Inflammatory macrophage treated with lipopolysaccharide for 4 hours (primary cell): ENCODE results near the gene CLMN.

ENCODE experiments used
- DNase-seq: peaks from one replicate; pipeline ENCODE4 v3.0.0-alpha.2; 2020

CLMN gene

DNA sequence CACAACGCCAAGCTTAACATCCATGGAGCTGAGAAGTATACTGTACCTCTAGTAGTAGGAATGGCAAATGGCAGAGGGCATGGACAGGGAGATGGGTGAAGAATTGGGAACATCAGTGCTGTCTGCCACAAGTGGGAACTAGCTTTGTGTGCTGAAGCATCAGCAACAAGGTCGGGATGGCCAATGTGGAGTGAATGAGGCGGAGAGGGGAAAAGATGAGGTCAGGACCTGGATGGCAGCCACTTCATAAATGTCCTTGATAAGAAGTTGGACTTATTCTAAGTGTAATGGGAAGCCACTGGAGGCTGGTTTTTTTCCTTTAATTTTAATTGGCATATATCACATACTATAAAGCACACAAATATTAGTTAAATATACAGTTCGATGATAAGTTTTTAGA, 21.9 kb upstream of the CLMN start:
- DNase-seq = no peak

DNA sequence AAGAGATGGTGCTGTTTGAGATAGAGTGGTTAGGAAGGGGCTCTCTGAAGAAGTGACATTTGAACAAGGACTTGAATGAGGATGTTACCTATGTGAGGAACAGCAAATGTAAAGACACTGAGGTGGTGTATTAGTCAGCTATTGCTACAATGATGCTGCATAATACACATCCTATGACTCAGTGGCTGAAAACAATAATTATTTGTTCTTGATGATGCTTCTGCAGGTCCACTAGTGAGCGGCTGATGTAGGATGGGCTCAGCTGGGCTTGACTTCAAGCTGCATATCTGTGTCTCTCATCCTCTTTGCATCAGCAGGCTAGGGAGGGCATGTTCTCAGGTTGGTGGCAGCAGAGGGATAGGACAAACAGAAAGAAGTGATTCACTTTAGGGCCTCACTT, 21.4 kb upstream of the CLMN start:
- DNase-seq = no peak

DNA sequence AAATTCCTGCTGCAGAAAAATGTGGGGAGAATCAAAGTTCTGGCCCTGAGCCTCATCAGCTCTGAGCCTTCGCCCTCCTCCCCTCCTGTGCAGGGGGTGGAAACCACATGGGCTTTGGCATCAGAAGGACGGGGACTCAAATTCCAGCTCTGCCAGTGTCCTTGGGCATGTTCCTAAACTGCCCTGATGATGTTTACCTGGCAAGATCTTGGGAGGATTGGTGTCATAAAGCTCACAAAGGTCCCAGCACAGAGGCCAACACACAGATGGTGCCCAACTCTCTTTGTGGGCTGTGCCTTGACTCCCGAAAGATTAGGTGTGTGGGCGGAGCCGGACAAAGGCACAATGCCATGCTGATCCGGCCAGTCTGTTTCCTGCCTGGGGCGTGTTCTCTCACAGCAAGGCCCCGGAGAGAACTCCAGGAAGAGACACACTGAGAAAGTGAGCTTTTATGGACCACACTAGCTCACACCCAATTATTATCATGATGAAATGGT, 20.5 kb upstream of the CLMN start:
- no peak for DNase-seq

DNA sequence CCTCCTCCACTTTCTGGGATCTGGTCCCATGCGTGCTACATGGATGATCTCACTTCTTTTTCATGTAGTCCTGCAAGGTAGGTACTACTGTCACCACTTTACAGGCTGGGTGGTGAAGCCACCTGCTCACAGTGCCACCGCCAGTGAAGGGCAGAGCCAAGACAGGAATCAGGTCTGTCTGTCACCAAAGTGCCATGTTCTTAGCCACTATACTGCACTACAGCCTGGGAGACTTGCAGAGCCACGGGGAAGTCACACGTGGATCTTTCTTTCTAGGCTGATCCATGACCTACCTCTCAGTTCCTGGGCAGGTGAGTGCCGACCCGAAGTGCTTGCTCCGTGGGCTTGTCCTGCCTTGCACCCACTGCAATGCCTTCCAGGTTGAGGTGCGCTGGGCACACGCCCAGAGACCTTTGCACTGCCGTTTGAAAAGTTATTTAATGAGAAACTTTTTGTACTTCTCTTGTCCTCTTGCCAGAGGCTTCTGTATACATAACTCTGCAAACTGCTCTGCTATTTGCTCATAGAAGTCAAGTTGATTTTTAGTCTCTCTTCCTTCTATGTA, 19.7 kb upstream of the CLMN start:
- no peak for DNase-seq

DNA sequence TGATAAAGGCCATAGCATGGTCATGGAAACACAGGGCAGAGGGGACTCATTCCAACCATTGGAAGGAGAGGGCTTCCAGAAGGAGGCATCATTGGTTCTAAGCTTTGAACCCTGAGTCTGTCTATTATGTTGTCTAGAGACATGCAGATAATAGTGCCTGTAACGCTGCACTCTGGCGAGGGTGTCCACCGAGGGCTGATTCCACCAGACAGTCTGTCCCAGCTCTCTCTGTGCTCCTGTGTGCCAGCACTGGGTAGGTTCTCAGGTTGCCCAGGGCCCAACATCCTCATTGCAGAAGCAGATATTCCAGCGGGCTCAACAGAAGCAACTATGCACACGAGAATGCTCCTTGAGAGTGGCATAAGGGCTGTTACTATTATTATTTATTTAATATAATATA, 18.7 kb upstream of the CLMN start:
- no peak for DNase-seq

DNA sequence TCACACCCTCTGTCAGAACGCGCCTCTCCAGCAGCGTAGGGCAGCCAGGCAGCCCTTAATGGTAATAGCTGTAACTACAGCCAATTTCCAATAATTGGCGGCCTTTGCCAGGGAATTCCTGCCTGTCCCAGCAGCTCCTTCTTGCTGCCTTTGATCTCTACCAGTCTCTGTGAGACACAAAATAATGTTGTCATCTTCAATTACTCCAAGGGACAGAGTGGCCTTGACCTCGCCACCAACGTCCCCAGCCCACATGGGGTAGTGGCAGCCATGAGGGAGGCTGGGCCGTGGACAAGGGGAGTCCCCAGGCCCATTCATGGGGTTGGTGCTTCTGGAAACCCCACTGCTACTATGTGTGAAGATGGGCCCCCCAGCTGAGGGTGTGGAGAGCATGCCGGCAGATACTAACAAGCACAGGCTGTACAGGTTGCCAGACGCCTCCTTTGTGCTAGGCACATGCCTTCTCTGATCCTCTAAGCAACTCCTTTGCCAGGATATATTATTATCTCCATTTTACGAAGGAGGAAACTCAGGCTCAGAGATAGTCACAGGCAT, 17.4 kb upstream of the CLMN start:
- DNase-seq = no peak

DNA sequence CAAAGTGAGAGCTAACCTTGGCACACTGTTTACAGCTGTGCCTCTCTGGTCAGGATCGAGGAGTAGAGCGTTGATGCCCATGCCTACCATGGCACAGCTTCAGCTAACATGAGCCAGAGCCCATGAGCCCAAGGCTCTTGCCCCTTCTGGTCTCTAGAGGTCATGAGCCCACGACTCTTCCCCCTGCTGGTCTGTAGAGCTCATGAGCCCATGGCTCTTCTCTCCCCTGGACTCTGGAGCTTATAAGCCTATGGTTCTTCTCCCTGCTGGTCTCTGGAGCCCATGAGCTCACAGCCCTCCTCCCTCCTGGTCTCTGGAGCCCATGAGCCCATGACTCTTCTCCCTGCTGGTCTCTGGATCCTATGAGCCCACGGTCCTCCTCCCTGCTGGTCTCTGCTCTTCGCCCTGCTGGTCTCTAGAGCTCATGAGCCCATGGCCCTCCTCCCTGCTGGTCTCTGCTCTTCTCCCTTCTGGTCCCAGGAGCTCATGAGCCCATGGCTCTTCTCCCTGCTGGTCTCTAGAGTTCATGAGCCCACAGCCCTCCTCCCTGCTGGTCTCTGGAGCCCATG, 16.6 kb upstream of the CLMN start:
- DNase-seq = no peak

DNA sequence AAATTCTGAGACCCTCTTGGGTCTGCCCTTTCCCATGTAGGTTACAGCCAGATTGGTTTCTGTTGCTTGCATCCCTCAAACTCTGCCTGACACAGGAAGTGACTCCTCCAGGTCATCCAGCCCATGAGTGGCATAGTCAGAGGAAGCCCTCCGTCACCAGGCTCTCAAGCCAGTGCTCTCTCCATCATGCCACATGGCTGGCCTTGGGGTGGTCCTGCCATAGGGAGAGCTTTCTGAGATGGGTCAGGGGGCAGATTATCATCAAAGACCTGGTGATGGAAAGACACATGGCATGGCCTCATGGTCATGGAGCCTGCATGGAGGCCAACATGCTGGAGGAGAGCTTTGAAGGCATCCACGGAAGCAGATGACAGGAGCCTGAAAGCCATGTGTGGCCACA, 15.4 kb upstream of the CLMN start:
- no peak for DNase-seq

DNA sequence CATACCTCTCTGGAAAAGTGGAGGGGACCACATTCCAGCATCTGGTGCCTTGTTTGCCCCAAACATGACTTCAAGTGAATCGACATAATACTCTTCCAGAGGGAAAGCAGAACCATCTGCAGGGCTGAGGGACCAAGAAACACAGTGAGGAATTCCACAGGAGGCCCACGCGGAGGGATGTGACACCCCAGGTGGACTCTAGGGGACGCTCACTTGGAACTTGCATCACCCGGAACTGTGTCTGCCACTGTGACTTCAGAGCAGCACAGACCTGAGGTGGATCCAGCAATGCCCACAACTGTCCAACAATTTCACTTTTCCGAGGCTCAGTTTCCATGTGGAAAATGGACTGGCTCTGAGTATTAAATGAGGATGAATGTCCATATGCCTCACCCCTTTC, 14.3 kb upstream of the CLMN start:
- no peak for DNase-seq

DNA sequence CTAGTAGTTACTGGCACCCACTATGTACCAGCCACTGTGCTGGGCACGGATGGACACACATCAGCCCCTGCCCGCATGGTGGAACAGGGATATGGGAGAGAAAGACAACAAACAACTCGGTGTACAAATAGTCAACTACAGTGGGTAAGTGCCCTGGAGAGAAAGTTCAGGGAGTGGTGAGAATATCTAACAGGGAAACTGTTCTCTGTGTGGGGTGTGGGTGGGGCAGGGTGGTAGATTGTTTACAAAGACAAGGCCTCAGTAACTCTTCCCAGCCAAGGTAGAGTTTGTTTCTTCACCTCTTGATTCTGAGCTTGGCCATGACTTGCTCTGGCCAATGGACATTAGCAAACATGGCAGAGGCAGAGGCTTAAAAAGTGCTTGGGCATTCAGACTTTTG, 12.9 kb upstream of the CLMN start:
- no peak for DNase-seq

DNA sequence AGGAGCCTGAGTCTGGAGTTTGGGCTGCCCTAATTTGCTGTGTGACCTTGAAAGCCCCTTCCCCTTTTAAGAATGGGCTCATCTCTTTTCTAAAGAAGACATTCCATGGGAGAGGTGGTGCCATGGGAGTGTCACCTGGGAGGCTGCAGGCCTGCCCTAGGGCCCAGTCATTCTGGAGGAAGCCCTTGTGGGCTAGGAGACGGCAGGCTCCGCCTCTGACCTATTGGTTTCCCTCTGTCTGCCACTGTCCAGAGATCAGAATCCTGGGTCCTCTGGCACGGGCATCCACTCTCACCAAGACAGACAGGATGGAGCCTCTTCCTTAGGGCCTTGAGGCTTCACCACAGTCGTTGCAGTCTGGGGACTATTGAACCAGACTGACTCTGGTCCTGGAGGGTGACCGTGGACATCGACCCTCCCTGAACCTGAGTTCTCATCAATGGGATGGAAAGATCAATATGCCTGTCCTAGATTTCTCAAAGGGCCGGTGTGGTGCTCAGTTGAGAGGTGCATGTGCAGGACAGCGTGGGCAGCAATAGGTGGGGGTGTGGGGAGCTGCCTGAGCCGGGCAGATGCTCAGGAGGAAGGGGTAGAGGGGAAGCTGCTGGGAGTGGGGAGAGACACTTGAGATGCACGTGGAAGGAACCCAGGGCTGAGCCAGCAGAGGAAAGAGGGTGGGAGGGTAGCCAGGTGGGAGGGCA, 12.2 kb upstream of the CLMN start:
- DNase-seq = no peak

DNA sequence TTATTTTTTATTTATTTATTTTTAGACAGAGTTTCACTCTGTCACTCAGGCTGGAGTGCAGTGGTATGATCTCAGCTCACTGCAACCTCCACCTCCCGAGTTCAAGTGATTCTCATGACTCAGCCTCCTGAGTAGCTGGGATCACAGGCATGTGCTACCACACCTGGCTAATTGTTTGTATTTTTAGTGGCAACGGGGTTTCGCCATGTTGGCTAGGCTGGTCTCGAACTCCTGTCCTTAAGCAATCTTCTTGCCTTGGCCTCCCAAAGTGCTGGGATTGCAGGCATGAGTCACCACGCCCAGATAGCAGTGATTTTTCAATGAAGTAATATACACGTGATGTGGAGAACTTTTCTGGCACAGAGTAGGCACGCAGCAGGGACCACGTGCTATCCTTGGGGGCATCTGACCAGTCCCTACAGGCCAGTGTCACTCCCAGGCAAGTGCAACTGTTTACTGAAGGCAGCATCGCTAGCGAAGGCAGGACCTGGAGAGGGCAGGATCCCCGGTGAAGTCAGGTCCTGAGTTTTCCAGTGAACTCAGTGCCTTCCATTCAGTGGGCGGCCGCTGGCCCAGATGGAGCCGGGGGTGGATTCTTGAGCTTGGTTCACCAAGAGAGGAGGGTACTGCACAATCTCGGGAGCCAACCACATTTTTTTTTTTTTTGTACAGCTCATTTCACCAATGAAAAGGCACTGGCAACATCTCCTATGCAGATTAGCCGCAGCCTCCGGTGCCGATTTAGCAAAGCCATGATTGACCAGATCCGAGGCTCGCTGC, 11.1 kb upstream of the CLMN start:
- DNase-seq = no peak

DNA sequence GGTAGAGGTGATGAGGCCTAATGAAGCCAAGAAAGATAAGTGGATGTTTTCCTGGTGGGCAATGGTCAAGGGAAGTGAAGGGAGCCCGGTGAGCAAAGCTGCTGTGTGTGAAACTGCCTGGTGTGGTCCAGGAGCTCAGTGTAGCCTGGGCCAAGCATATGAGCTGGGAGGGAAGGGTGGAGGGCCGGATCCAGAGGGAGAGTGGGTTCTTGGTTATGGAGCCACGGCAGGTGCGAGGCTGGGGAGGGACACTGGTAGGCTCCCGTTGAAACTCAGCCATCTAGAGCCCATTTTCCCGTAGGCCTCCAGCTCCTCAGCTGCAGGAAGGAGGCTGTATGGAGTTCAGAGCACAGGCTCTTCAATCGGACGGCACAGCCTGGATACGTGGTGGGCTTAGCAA, 10.2 kb upstream of the CLMN start:
- DNase-seq = no peak

DNA sequence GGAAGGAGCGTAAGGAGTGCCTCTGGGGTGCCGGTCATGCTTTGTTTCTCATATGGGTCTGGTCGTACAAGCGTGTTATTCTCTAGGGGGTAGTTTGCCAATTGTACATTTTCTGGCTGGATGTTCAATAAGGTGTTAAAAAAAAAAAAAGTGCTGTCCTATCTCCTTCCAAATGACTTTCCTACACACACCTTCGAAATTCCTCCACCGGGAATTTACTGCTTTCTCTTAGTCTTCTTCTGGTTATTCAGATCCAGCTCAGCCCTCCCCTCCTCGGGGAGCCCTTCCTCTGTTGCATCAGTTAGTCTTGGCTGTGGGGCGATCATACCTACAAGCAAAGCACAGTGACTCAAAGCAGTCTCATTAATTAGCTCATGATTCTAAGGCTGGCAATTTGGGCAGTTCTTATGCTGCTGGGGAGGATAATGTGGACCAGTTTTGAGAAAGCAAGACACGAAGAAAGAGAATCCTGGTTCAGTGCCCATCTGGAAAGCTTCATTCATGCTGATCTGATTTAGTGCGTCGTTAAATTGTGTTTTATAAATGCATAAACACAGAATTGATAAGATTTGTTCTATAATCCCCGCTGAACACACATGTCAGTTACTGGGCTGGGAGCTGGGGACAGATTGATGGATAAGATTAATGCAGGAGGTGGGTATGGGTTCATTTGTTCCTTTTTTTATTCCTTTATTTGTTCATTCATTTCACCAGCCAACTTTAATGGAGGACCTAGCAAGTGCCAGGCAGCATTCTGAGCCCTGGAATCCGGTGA, 9.2 kb upstream of the CLMN start:
- DNase-seq = no peak

DNA sequence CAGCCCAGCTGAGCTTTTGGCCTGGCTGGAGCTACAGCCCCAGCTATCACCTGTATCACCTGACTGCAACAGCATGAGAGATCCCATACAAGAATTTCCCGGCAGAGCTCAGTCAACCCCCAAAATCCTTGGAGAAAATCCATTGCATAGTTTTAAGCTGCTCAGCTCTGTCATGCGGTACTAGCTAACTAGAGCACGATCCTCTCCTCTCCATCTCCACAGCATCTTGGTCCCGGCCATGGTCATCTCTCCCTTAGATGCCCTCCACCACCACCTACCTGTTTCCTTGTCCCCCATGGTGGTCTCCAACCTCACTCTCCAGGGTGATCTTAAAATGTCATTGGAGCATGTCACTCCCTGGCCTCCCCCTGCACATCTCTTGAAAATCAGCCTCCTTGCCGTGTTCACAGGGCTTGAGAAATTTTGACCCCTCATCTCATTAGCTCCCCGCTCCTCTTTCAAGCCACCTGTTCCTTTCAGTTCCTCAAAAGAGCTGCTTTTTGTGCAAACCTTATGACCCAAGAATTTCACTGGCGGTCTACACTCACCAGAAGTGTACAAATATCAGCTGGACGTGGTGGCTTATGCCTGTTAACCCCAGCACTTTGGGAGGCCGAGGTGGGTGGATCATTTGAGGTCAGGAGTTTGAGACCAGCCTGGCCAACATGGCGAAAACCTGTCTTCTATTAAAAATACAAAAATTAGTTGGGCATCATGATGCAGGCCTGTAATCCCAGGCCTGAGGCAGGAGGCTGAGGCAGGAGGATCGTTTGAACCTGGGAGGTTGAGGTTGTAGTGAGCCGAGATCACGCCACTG, 8.1 kb upstream of the CLMN start:
- no peak for DNase-seq

DNA sequence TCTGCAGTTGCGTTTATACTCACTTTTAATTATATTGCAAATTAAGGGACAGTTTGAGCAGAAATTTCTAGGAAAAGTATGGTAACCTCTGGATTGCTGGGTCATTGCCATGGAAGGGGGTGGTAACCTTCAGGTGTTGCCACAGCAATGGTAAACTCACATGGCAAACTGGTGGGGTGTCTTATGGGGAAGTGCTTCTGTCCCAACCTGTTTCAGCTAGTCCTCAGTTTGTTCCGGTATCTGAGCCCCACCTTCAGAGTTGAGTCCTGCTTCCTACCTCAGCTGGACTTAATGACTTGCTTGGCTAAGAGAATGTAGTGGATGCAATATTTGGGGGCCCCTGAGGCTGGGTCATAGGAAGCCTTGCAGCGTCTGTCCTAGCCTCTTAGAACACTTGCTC, 7.3 kb upstream of the CLMN start:
- no peak for DNase-seq

DNA sequence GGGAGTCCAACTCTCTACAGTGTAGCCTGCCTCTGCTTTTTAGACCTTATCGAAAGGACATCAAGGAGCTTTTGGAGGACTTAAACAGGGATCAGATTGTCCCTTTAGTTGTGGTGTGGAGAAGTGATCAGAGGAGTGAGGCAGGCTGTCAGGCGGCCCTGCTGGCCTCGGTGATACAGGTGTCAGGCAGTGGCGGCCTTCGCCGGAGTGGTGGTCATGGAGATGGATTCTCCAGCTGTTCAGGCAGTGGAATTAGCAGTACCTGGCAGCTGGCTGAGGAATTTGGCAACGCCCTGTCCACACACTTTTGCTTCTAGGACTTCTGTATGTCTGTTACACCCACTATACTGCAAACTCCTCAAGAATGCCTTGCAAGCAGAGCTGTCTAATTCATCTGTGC, 4.2 kb upstream of the CLMN start:
- no peak for DNase-seq

DNA sequence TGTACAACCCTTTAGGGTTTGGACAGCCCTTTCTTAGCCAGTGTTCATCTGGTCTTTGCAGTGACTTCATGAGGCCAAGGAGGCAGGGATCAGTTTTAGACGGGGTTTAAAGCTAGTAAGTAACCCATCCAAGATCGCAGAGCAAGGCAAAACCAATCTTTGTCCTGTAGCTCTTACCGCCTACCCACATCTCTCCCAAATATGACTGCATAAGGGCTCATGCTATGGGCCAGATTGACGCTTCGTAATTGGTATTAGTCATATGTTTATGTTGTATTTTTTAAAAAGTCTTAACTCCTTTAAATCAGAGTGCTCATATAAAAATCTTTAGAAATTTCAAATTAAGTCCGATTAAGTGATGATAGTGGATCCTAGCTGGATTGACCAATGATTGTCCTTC, 3.7 kb upstream of the CLMN start:
- DNase-seq = no peak

DNA sequence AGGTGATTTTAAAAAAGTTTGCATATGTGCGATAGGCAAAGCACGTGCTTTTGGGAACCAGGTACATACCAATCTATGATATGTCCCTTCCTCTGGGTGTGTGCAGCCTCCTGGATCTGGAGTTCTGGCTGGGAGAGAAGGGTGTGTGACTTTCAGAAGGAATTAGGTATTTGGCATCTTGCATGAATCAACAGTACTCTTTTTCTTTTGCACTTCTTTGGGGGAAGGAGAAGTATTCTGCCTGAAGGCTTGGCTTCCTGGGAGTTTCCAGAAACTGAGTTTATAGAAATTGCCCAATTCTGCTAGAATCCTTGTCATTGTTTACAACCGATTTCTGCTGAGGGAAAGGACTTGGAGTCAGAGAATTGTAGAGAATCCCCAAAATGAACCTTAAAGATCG, 2.9 kb upstream of the CLMN start:
- peak; percentile 80 for DNase-seq

DNA sequence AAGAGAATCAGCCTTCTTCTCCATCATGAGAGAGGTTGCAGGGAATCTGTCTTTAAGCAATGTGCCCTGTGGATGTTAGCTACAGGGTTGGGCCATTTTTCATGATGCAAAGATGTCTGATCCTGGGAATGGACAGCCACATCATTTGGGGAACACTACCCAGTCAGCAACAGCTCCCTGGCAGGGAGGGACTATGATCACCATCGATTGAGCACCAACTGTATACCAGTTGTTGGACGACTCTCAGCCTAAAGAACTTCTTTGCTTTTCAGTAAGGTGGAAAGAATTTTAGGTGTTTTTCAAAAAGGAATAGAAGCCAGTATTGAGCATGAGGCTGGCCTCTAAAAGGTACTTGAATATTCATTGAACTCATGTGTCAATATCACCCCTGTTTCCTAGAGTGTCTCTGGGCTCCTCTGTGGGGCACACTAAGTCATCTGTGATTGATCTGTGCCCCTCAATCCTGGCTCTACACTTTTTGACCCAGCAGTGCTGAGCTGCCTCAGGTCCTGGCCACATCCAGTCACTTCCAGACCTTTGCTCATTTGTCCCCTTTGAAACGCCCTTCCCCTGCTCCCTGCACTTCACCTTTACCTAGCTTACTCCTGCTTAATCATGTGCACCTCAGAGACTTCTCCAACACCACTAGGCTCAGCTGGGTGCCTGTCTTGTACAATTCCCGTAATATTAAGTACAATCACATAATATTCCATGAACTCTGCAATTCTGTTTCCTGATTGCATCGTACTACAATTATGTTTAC, 2.2 kb upstream of the CLMN start:
- no peak for DNase-seq

DNA sequence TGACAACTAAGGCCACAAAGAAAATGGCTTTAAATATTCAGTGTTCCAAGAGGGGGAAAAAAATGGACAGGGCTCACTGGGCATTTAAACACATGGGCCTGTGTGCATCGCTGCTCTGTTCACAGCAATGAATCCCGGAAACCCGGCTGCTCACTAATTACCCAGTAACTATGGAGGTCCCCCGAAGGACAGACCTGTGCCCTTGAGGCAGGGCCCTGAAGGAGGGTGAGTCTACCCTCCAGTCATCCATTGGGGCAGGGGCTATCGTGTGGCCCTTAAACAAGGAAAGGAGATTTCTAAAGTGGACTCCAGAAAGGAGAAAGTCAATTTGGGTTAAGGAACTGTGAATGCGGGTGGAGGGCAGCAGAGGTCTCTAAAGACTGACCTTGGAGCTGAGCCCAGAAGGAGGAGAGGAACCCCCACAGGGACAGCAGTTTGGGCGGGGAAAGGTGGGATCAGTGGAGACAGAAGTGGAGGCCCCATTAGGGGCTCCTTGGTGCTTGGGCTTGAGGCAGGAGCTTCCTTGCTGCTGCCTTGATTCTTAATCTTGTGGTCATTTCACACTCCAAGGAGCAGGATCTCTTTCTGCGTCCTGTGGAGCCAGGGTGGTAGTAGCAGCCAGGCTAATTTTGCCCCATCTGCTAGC, 1.4 kb upstream of the CLMN start:
- no peak for DNase-seq
